GOT3 (cell line): ENCODE results near the gene CLEC11A.

Experiments
- DNase-seq: peaks from one replicate; lab custom pipeline; 2025; ENCODE audit warnings: mixed read lengths; lab: John Stamatoyannopoulos, UW

The CLEC11A gene

DNA sequence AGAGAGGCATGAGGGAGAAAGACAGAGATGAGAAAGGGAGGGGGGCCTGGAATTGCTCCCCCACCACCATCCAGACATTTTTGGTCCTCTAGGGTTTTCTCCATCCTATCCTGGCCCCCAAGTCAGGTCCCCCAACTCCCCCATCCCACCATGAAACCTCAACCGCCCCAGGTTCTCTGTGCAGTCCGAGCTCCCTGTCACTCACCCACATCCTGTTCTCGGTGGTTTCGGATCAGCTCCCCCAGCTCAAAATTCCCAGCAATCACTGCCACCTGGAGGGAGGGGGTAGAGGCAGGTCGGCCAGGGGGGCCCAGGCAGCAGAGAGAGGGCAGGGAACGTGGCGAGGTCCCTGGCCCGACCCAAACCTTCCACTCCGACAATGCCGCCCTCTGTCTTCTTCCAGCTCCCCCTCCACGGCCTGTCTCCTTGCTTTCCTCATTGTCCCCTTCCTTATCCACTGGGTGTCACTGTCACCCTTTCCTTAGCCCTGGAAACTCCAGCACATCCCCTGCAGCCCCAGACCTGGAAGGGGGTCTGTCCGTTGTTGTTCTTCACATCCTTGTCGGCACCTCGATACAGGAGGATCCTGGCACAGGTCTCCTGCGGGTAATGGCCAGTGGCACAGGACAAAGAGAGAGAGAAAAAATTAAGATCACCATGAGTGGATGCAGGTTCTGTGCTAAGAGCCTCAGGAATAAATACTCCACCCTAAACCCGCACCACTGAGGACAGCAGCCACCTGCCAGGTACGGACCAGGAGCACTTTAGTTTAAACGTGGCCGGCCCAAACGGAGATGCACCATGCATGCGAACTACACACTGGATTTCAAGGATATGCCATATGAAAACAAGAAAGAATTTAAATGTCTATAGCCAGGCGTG lies 19.0 kb upstream of the CLEC11A start:
- DNase-seq = no peak

DNA sequence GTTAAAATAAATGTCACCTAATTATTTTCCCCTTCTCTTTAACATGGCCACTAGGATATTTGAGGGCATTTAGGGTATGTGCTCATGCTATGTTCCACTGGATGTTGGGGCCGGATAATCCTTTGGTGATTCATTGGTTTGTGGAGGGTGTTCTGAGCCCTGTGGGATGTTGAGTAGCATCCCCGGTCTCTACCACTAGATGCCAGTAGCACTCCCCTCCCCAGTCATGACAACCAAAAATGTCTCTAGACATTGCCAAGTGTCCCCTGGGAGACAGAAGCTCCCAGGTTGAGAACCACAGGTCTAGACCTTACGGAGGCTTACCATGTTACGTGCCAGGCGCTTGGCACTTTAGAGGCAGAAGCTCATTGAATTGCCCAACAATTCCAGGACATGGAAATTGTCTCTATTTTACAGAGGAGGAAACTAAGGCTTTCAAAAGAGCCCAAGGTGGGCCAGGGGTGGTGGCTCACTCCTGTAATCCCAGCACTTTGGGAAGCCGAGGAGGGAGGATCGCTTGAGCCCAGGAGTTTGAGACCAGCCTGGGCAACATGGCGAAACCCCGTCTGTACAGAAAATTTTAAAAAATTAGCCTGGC lies 17.6 kb upstream of the CLEC11A start:
- DNase-seq = no peak

DNA sequence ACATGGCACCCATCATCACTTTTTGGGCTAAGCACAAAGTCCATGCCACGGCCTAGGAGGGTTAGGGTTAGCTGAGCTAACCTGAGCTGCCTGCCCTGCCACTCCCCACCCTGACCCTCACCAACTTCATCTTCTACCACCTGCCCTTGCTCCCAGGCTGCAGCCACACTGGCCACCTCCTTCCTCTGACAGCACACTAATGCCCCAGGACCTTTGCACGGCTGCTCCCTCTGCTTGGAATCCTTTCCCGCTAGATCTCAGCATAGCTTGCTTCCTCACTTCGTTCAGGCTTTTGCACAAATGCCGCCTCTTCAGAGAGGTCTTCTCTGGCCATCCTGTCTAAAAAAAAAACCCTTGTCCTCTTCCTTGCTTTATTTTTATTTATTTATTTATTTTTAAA lies 16.8 kb upstream of the CLEC11A start:
- DNase-seq = no peak

DNA sequence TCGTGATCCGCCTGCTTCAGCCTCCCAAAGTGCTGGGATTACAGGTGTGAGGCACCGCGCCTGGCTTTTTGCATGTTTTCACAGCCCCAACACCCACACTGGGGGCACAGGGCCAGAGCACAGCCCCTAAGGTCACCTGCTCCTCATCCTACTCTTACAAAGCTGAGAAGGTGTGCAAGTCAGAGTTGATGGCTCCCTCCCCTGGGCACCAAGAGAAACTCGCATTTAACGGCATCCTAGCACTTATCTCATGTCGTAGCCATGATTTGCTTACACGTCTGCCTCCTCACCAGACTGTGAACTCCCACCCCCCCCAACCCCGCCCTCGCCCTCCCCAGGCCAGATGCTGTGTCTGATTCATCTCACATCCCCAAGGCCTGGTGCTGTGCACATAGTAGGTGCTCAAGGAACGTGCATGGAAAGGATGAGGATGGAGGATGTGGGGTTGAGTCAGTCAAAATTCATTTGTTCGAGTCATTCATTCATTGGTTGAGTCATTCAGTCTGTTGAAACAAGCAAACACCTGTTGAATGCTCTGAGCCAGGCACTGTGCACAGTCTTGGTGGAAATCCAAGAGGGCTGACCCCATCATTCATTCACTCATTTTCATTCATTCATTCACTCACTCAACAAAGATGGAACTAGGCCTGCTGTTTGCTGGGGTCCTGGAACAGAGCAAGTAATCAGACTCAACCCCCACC lies 14.8 kb upstream of the CLEC11A start:
- DNase-seq = no peak

DNA sequence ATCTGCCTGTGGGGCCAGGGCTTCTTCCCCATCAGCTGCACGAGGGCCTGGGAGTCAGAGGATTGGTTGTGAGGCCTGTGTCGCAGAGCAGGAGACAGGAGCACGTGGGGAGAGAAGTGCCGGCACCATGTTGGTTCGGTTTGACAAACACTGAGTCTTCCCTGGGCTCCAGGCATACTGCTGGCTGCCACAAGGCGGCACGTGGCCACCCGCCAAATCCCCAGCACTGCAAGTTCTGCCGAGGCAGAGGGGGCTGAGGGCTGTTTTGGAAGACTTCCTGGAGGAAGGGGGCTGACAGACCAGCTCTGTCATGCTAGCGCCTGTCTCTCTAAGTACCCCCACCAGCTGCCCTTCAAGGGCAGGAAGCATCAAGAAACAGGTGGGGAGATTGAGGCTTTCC lies 13.1 kb upstream of the CLEC11A start:
- DNase-seq = no peak

DNA sequence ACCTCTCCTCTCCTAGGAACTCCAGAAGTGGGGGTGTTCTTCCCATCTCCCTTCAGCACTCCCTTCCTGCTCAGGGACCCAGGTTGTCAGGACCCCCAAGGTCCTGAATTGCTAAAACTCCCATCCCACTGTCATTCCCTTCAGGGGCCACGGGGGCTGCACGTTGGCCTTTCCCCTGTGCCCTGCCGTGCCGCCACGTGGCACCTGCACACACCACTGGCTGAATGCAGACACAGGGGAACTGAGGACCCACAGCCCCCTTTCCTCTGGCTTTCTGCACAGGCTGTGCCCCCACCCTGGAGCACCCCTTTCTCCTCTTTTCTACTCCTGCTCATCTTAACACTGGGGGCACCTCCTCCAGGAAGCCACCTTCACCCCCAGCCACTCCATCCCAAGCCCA lies 12.6 kb upstream of the CLEC11A start:
- DNase-seq = no peak

DNA sequence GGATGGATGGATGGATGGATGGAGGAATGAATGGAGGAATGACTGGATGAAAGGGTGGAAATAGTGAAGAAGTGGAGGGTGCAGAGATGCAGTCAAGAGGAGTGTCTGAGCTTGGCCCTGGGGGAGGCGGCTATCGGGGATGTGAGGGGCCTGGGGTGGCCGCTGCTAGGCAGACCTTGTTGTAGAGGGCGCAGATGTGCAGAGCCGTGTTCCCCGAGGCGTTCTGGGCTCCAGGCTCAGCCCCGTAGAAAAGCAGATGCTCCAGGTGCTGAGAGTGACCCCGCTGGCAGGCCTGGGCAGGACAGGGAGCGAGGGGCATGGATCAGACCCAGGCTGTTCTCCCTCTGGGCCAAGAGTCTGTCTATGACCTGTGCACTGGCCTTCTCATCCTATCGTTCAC lies 12.0 kb upstream of the CLEC11A start:
- no peak for DNase-seq

DNA sequence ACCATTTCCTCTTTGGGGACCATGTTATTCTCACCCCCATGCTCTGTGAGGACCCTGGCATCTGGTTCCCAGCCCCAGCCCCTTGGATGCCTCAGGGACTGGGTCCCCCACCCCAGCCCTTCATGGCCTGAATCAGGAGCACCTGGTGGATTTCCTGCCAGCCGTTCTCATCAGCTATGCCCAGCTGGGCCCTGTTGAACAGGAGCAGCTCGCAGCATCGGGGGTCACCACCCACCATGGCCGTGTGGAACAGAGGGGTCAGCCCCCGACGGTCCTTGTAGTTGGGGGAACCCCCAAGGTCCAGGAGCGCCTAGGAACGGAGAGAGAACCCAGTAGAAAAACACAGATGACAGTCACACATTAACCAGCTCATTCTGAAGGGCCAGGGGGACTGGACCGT lies 11.4 kb upstream of the CLEC11A start:
- DNase-seq = no peak

DNA sequence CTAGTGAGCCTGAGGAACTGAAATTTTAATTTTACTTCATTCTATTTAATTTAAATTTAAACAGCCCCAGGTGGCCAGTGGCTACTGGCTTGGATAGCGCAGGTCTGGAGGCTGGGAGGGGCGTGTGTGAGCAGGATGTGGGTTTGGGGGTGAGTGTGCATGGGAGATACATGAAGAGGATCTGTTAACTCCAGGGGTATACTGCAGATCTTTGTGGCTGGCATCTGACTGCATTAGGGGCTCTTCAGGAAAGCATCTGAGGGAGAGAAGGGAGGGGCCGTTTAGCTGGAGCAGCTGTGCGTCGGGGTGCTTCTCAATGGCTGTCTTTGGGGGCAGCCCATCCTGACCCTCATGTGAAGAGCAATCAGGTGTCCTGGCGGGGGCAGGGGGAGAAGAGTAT lies 10.3 kb upstream of the CLEC11A start:
- DNase-seq = no peak

DNA sequence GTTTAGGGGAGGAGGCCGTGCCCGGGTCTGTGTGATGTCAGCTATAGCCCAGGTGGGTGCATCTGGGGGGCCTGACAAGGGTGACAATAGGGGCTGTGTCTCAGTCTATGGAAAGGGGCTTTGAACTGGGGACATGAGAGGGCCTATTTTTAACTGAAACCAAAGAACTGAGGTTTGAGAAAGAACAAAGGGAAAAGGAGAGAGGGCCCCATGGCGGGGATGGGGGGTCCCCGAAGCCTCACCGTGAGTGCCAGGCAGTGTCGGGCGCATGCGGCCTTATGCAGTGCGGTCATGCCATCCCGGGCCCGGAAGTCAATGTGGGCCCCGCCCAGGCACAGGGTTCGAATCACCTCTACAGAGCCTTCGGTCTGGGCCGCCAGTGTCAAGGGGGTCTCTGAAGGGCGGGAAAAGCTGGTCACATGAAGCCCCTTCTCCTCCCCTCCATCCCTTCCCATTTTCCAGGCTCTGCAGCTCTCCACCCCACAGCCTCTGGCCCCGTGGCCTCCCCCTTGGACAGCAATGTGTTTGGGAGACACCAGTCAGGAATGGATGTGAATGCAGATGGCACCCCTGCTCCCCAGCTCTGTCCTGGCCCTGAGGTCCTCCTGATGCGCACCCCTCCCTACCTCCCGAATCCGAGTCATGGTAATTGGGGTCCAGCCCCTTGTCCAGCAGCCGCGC lies 9.5 kb upstream of the CLEC11A start:
- no peak for DNase-seq

DNA sequence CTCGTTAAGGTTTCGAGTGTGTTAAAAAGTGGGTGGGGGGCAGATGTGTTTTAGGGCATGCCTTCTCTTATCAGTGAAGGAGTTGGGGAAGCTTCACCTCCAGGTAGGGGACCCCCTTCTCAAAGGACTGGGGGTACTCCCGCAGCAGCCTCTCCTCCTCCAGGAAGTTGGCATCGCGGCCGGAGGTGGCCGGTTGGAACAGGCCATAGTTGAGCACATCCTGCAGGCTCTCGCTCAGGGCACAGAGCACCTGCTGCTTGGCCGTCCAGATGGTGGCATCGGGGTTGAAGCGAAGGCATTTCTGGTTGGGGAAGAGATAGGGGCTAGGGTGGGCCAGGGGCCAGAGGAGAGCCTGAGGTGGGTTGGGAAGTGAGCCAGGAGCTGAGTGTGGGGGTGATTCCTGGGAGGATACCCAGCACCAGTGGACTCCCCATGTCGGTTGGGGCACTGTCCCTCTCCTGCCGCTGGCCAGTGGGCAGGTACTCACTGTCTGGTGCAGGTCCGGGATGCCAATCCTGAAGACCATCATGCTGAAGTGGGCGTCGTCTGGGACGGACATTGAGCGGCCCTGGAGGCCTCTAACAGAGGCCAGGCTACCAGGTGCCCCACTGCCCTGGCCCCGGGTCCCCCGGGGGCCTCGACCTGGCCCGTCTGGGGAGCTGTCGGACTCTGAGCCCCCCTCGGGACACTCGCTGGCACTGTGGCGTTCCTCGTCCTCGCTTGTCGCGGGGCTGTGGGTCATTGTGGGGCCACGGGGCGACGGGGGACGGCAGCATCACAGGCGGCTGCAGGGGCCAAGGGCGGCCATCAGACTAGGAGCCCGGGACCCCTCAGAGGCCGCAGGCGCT lies 6.8 kb upstream of the CLEC11A start:
- DNase-seq = no peak

DNA sequence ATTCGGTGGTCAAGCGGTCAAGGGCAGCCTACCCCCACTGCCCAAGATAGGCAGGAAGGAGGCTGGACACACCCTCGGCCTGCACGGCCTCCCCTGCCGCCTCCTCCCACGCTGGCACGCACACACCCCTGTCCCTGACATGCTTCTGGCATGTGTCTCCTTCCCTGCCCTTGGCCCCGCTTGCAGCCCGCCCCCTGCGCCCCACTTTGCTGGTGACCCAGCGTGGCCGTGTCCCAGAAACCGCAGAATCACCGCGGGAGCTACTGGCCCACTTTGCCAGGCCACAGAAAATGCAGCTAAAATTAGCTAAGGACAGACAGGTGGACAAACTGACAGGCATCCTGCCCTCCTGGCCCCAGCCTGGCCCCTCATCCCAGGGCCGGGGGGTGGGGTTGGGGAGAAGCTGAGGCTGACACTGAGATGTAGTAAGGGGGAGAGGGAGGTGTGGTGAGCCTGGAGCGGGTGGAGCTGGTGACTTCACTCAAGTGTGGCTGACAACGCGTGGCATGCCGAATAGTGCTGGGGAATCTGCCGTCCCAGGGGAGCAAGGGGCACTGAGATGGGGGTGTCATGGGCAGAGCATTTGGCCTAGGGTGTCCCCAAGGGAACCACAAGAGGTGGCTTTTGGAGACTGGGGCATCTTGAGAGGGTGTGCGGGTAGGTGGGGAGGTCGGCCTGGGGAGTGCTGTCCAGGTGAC lies 6.0 kb upstream of the CLEC11A start:
- DNase-seq = no peak

DNA sequence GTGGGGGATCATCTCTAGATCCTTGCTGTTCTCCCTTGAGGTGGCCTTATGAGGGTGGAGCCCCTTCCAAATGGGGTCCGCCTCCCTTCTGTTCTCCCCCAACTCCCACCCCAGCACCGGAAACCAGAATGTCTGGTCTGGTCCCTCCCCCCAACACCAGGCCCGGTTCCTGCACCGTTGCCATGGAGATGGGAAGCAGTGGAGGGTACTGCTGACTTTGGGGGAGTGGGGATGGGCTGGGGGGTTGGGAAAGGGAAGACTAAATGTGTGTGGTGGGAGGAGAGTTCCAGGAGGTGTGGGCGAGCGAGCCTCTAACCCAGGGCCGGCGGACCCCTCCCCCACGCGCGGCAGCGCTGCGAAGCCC lies 5.3 kb upstream of the CLEC11A start:
- DNase-seq = no peak

DNA sequence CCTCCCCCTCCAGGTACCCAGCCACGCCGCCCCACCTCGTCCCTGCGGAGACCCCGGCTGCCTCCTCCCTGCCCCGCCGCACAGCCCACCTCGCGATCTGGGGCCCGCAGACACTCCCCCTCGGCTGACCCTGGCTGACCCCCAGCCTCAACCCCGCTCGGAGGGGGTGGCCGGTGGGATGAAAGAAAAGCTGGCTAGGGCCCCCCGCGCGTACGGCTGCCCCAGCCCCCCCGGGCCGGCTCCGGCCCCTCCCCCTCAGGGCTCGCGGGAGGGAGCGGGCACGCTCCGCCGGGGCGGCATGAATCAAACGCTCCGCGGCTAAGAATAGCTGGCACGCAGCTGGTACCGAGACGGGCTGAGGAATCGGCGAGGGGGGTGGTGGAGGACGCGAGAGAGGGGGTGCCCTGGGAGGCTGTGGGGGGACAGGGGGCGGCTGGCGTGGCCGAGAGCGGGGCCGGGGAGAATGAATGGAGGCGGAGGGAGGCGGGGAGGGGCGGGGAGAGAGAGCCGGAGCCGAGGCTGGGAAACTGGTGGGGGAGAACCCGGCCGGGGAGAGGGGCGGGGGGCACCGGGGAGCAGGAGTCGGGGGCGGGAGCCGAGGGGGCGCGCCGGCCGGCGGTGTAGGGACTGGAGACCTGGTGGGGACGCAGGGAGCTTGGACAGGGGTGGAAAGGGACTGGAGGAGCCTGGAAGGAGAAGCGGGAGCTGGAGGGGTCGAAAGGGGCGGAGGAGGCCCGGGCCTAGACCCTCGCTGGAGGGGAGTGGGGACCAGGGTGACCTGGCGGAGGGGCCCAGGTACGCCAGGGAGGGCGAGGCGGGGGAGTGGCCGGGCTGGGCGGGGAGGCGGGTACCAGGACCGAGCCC lies 4.7 kb upstream of the CLEC11A start:
- DNase-seq = no peak

DNA sequence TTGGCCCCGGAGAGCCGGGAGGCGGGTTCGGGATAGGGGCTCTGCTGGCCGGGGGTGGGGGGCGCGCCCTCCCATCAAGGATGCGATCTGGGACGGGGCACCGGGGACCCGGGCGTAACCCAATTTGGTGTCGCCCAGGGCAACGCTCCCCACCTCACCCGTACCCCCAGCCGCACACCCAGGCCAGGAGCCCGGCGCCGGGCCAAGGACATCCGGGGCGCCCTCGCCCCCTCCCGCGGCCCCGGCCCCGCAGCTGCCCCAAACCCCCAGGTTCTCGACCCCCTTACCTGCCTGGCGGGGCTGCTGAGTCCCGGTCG lies 4.1 kb upstream of the CLEC11A start:
- no peak for DNase-seq

DNA sequence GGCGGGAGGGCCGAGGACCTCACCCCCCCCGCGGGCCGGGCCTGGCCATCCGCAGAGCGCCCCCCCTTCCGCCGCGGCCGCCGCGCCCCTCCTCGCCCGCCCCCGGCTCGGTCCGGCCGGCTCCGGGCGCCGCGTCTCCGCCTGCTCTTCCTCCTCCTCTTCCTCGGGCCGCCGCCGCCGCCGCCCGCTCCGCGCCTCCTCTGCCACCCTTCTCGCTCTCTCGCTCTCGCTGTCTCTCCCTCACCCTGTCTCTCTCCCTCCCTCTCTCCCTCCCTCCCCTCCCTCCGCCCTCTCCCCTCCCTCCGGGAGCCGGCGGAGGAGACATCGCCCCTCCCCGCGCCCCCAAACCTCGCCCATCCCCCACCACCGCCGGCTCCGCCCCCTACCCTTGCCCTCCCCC lies 3.6 kb upstream of the CLEC11A start, which contains the start of gene SHANK1:
SHANK1 (minus strand) TSS at position 237 of the 400 bp plus-strand sequence. CDS start 2,883 bp downstream, outside the sequence.
- no peak for DNase-seq

DNA sequence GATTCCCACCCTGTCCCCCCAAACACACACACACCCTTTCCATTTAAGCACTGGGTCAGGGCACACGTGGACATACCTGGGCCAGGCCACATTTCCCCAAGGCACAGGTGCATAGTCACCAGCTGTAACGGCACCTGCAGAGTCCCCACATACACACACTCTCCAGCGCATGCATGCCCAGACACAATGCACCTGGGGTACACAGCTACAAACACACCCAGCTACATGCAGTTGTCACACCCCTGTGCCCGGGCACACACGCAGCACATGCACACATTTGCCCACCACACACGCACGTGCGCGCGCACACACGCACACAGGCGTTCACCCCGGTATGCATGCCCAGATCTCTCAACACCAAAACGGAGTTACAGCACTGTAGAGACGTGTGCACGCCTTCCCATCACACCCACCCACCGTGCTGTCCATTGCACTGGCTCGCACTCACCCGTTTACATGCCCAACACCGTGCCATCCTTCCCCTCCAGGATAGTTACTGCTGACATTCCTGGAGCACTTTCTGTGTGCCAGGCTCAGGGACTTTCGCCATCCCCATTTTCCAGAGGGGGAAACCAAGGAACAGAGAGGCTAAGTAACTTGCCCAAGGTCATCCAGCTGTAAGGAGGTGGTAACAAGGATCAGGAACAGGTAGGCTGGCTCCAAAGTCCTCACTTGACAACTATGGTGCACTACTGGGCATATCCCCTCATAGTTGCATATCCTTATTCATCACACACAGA lies 2.8 kb upstream of the CLEC11A start:
- DNase-seq = no peak

DNA sequence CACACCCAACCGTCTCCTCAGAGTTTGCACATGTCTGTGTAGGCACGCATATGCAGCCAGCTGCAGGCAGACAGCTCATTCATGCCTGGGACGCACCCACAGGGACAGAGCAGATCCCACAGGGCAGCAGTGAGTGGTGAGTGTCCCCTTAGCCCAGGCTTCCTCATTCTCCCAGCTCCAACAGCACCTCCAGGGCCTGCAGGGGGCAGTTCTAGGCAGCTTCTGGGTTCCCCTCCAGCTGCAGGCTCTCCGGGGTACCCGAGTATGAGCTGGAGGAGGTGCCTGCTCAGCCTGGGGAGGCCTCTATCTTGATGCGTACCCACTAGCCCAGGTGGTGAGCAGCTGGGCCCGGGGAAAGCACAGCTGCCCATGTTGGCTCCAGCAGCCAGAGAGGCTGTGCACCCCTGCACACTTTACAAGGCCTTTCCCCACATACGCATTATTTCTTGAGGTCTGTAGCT lies 2.2 kb upstream of the CLEC11A start:
- DNase-seq = no peak

DNA sequence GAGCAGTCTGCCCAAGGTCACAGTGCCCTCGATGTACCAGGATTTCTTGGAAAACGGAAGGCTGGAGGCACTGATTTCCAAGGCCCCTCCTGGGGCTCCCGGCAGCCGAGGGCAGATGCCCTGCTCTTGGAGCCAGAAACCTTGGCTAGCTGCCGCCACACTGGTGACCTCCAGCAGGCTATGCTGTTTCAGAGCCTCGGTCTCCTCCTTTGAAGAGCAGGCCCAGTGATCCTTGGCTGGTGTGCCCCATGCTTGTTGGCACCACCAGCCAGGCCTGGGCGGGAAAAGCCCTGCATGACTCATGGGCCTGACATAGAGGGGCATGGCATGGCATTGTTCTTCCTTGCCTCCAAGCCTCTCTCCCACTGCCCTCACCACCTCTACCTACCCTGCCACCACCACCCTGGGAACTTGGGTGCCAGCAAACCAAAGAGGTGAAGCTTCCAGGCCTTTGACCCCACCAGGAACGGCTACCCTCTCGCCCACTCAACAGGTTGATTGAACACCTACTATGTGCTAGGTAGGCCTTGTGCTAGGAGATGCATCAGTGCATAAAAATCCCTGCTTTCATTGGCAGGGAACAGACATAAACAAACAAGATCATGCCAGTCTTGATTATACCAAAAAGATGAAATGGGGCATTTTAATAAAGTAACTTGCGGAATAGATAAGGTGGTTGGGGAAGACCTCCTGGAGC lies 1.6 kb upstream of the CLEC11A start:
- no peak for DNase-seq
